ENCODE measurements around the gene MALAT1.
"Not testable (repeated sequence)": the region's sequence is repeated elsewhere in the genome, so short reads cannot be mapped to it uniquely, and the experiment has no call there.

MALAT1 gene

DNA sequence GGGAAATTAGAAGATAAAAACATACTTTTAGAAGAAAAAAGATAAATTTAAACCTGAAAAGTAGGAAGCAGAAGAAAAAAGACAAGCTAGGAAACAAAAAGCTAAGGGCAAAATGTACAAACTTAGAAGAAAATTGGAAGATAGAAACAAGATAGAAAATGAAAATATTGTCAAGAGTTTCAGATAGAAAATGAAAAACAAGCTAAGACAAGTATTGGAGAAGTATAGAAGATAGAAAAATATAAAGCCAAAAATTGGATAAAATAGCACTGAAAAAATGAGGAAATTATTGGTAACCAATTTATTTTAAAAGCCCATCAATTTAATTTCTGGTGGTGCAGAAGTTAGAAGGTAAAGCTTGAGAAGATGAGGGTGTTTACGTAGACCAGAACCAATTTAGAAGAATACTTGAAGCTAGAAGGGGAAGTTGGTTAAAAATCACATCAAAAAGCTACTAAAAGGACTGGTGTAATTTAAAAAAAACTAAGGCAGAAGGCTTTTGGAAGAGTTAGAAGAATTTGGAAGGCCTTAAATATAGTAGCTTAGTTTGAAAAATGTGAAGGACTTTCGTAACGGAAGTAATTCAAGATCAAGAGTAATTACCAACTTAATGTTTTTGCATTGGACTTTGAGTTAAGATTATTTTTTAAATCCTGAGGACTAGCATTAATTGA, 1.0 kb downstream of the MALAT1 start:
- DNase-seq, result peak in 1 of 2 donors; percentile 49

DNA sequence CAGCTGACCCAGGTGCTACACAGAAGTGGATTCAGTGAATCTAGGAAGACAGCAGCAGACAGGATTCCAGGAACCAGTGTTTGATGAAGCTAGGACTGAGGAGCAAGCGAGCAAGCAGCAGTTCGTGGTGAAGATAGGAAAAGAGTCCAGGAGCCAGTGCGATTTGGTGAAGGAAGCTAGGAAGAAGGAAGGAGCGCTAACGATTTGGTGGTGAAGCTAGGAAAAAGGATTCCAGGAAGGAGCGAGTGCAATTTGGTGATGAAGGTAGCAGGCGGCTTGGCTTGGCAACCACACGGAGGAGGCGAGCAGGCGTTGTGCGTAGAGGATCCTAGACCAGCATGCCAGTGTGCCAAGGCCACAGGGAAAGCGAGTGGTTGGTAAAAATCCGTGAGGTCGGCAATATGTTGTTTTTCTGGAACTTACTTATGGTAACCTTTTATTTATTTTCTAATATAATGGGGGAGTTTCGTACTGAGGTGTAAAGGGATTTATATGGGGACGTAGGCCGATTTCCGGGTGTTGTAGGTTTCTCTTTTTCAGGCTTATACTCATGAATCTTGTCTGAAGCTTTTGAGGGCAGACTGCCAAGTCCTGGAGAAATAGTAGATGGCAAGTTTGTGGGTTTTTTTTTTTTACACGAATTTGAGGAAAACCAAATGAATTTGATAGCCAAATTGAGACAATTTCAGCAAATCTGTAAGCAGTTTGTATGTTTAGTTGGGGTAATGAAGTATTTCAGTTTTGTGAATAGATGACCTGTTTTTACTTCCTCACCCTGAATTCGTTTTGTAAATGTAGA, 1.7 kb downstream of the MALAT1 start:
- peak; percentile 51 to 60 for DNase-seq

DNA sequence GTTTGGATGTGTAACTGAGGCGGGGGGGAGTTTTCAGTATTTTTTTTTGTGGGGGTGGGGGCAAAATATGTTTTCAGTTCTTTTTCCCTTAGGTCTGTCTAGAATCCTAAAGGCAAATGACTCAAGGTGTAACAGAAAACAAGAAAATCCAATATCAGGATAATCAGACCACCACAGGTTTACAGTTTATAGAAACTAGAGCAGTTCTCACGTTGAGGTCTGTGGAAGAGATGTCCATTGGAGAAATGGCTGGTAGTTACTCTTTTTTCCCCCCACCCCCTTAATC, 2.3 kb downstream of the MALAT1 start:
- DNase-seq, result no peak

DNA sequence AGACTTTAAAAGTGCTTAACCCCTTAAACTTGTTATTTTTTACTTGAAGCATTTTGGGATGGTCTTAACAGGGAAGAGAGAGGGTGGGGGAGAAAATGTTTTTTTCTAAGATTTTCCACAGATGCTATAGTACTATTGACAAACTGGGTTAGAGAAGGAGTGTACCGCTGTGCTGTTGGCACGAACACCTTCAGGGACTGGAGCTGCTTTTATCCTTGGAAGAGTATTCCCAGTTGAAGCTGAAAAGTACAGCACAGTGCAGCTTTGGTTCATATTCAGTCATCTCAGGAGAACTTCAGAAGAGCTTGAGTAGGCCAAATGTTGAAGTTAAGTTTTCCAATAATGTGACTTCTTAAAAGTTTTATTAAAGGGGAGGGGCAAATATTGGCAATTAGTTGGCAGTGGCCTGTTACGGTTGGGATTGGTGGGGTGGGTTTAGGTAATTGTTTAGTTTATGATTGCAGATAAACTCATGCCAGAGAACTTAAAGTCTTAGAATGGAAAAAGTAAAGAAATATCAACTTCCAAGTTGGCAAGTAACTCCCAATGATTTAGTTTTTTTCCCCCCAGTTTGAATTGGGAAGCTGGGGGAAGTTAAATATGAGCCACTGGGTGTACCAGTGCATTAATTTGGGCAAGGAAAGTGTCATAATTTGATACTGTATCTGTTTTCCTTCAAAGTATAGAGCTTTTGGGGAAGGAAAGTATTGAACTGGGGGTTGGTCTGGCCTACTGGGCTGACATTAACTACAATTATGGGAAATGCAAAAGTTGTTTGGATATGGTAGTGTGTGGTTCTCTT, 2.8 kb downstream of the MALAT1 start:
- DNase-seq, result peak in 1 of 2 donors; percentile 44

DNA sequence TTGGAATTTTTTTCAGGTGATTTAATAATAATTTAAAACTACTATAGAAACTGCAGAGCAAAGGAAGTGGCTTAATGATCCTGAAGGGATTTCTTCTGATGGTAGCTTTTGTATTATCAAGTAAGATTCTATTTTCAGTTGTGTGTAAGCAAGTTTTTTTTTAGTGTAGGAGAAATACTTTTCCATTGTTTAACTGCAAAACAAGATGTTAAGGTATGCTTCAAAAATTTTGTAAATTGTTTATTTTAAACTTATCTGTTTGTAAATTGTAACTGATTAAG, 3.4 kb downstream of the MALAT1 start:
- DNase-seq, result no peak

DNA sequence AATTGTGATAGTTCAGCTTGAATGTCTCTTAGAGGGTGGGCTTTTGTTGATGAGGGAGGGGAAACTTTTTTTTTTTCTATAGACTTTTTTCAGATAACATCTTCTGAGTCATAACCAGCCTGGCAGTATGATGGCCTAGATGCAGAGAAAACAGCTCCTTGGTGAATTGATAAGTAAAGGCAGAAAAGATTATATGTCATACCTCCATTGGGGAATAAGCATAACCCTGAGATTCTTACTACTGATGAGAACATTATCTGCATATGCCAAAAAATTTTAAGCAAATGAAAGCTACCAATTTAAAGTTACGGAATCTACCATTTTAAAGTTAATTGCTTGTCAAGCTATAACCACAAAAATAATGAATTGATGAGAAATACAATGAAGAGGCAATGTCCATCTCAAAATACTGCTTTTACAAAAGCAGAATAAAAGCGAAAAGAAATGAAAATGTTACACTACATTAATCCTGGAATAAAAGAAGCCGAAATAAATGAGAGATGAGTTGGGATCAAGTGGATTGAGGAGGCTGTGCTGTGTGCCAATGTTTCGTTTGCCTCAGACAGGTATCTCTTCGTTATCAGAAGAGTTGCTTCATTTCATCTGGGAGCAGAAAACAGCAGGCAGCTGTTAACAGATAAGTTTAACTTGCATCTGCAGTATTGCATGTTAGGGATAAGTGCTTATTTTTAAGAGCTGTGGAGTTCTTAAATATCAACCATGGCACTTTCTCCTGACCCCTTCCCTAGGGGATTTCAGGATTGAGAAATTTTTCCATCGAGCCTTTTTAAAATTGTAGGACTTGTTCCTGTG, 3.9 kb downstream of the MALAT1 start:
- peak in 1 of 2 donors; percentile 59 for DNase-seq

DNA sequence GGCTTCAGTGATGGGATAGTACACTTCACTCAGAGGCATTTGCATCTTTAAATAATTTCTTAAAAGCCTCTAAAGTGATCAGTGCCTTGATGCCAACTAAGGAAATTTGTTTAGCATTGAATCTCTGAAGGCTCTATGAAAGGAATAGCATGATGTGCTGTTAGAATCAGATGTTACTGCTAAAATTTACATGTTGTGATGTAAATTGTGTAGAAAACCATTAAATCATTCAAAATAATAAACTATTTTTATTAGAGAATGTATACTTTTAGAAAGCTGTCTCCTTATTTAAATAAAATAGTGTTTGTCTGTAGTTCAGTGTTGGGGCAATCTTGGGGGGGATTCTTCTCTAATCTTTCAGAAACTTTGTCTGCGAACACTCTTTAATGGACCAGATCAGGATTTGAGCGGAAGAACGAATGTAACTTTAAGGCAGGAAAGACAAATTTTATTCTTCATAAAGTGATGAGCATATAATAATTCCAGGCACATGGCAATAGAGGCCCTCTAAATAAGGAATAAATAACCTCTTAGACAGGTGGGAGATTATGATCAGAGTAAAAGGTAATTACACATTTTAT, 4.6 kb downstream of the MALAT1 start:
- peak in 1 of 2 donors; percentile 36 for DNase-seq

DNA sequence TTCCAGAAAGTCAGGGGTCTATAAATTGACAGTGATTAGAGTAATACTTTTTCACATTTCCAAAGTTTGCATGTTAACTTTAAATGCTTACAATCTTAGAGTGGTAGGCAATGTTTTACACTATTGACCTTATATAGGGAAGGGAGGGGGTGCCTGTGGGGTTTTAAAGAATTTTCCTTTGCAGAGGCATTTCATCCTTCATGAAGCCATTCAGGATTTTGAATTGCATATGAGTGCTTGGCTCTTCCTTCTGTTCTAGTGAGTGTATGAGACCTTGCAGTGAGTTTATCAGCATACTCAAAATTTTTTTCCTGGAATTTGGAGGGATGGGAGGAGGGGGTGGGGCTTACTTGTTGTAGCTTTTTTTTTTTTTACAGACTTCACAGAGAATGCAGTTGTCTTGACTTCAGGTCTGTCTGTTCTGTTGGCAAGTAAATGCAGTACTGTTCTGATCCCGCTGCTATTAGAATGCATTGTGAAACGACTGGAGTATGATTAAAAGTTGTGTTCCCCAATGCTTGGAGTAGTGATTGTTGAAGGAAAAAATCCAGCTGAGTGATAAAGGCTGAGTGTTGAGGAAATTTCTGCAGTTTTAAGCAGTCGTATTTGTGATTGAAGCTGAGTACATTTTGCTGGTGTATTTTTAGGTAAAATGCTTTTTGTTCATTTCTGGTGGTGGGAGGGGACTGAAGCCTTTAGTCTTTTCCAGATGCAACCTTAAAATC, 5.3 kb downstream of the MALAT1 start:
- peak in 1 of 2 donors; percentile 45 for DNase-seq

DNA sequence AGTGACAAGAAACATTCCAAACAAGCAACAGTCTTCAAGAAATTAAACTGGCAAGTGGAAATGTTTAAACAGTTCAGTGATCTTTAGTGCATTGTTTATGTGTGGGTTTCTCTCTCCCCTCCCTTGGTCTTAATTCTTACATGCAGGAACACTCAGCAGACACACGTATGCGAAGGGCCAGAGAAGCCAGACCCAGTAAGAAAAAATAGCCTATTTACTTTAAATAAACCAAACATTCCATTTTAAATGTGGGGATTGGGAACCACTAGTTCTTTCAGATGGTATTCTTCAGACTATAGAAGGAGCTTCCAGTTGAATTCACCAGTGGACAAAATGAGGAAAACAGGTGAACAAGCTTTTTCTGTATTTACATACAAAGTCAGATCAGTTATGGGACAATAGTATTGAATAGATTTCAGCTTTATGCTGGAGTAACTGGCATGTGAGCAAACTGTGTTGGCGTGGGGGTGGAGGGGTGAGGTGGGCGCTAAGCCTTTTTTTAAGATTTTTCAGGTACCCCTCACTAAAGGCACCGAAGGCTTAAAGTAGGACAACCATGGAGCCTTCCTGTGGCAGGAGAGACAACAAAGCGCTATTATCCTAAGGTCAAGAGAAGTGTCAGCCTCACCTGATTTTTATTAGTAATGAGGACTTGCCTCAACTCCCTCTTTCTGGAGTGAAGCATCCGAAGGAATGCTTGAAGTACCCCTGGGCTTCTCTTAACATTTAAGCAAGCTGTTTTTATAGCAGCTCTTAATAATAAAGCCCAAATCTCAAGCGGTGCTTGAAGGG, 6.0 kb downstream of the MALAT1 start:
- peak in 1 of 2 donors; percentile 43 for DNase-seq

DNA sequence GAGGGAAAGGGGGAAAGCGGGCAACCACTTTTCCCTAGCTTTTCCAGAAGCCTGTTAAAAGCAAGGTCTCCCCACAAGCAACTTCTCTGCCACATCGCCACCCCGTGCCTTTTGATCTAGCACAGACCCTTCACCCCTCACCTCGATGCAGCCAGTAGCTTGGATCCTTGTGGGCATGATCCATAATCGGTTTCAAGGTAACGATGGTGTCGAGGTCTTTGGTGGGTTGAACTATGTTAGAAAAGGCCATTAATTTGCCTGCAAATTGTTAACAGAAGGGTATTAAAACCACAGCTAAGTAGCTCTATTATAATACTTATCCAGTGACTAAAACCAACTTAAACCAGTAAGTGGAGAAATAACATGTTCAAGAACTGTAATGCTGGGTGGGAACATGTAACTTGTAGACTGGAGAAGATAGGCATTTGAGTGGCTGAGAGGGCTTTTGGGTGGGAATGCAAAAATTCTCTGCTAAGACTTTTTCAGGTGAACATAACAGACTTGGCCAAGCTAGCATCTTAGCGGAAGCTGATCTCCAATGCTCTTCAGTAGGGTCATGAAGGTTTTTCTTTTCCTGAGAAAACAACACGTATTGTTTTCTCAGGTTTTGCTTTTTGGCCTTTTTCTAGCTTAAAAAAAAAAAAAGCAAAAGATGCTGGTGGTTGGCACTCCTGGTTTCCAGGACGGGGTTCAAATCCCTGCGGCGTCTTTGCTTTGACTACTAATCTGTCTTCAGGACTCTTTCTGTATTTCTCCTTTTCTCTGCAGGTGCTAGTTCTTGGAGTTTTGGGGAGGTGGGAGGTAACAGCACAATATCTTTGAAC, 6.8 kb downstream of the MALAT1 start:
- DNase-seq, result peak in 1 of 2 donors; percentile 48

DNA sequence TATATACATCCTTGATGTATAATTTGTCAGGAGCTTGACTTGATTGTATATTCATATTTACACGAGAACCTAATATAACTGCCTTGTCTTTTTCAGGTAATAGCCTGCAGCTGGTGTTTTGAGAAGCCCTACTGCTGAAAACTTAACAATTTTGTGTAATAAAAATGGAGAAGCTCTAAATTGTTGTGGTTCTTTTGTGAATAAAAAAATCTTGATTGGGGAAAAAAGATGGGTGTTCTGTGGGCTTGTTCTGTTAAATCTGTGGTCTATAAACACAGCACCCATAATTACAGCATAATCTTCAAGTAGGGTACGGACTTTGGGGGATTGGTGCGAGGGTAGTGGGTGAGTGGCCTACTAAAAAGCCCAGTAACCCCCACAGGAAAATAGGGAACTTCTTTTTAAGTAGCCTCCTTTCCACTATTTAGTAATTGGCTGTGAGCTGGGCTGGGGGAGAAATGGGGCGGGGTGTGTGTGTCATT, 7.5 kb downstream of the MALAT1 start:
- DNase-seq, result no peak

DNA sequence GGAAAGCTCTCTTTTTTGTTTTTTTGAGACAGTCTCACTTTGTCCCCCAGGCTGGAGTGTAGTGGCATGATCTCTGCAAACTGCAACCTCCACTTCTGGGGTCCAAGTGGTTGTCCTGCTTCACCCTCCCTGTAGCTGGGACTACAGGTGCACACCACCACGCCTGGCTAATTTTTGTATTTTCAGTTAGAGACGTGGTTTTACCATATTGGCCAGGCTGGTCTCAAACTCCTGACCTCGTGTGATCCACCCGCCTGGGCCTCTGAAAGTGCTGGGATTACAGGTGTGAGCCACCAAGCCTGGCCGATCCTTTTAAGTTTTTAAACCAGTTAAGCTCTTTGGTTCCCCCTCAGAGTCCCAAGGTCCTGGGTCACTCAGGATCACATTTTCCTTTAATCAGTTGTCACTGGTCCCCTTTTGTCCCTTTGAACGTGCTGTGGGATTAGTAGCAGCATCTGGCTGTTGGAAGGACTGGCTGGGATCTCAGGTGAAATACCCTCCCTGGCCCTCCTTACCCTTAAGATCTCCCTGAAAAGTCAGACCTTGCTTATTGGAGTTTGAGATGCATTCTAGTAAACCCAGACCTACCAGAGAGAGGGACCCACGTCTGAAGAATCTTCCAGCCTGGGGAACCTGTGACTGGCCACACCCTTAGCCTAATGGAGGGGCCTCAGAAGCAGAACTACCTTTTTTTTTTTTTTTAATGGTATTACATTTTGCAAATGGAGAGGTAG, 8.1 kb downstream of the MALAT1 start:
- peak; percentile 77 to 84 for DNase-seq

DNA sequence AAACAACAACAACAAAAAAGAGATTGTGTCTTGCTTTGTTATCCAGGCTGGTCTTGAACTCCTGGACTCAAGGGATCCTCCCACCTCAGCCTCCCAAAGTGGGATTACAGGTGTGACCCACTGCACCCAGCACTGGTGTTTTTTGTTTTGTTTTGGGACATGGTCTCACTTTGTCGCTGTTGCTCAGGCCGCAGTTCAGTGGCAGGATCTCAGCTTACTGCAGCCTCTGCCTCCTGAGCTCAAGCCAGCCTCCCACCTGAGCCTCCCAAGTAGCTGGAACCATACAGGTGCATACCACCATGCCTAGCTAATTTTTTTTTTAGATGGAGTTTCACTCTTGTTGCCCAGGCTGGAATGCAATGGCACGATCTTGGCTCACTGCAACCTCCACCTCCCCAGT, 13.5 kb downstream of the MALAT1 start:
- DNase-seq, result not testable (repeated sequence)

DNA sequence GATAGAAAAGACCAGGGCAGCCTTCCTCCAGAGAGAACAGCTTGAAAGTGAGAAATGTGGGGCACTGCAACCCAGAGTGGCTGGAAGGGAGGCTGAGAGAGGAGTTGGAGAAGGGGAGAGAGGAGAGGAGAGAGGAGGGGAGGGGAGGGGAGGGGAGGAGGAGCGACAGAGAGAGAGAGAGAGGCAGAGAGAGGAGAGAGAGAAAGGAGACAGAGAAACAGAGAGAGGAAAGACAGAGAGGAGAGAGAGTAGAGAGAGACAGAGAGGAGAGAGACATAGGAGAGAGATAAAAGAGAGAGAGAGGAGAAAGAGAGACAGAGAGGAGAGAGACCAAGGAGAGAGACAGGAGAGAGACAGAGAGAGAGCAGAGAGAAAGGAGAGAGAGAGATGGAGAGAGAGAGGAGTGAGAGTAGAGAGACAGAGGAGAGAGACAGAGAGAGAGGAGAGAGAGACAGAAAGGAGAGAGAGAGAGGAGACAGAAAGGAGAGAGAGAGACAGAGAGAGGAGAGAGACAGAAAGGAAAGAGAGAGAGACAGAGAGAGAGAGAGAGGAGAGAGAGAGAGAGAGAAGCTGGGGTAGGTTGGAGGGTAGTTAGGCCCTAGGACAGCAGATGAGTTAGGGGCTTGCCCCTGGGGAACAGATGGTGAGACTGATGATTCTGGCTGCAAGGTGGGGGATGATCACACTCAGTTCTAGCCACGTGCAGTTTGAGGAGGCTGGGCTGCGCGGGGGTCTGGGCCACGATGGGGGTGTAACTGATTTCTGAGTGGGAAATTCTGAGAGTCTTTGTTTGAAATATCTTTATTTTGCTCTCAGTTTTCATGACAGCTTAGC, 17.5 kb downstream of the MALAT1 start:
- peak in 1 of 2 donors; percentile 33 for DNase-seq

DNA sequence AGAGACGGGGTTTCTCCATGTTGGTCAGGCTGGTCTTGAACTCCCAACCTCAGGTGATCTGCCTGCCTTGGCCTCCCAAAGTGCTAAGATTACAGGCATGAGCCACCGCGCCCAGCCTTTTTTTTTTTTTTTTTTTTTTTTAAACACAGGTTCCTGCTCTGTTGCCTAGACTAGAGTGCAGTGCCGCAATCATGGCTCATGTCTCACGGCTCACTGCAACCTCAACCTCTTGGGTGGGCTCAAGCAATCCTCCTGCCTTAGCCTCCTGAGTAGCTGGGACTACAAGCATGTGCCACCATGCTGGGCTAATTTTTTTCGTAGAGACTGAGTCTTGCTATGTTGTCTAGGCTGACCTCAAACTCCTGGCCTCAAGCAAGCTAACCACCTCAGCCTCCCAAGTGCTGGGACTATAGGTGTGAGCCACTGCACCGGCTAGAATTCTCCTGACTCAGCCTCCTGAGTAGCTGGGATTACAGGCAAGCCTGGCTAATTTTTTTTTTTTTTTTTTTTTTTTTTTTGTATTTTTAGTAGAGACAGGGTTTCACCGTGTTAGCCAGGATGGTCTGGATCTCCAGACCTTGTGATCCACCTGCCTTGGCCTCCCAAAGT, 20.2 kb downstream of the MALAT1 start:
- not testable (repeated sequence) for DNase-seq

DNA sequence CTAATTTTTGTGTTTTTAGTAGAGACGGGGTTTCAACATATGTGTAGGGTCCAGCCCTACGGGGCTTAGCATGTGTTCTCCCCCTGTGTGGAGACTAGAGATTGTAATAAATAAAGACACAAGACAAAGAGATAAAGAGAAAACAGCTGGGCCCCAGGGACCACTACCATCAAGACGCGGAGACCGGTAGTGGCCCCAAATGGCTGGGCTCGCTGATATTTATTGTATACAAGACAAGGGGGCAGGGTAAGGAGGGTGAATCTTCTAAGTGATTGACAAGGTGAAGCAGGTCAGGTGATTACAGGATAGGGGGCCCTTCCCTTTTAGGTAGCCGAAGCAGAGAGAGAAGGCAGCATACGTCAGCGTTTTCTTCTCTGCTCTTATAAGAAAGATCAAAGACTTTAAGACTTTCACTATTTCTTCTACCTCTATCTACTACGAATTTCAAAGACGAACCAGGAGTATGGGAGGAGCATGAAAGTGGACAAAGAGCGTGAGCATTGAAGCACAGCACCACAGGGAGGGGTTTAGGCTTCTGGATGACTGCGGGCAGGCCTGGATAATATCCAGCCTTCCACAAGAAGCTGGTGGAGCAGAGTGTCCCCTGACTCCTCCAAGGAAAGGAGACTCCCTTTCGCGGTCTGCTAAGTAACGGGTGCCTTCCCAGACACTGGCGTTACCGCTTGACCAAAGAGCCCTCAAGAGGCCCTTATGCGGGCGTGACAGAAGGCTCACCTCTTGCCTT, 23.1 kb downstream of the MALAT1 start:
- DNase-seq, result peak; percentile 55 to 61
